Measurements from ENCODE around the gene FGF14. TPM values are rescaled to one million over a fixed set of nuclear protein-coding genes. Genes with fewer than 3 reads are reported as not detected.

Gene FGF14
- total and polyA plus RNA-seq, 3 experiments from 2014 or later = not detected

DNA sequence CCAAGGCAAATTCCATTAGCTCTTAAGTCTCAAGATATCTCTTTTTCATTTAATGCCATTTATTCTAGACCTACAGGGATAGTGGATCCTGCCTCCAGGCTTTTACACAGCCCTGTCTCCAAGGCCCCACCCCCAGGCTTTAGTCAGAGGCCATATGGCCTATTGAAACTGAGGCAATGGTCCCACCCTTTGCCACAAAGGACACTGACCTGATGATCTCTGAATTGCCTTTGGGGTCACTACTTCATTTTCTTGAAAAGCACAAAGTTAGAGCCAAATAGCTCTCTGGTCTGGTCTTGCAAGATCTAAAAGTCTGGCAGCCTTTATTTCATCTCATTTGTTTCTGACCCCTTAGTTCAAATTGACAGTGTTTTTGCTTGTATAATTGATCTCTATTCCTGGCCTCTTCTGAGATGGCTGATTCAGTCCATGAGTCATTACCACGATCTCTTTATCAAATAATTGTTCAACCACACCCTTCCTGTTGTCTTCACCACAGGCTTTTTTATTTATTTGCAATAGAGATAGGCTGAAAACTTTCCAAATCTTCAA is 209.8 kb downstream of the FGF14 start:
- no peaks in the 10 kb centered on the region for H3K36me3 ChIP-seq (ENCODE audit: insufficient read depth, low read length)
- no peaks in the 10 kb centered on the region for H3K9me3 Mint-ChIP-seq
- POLR2A ChIA-PET = no interaction called here

GRCh38 chr13:102190930-102191329 is 210.9 kb downstream of the FGF14 start:
- CTCF ChIA-PET = no interaction called here
- no peak overlapping the region for H3K4me3 Mint-ChIP-seq
- H3K9me3 ChIP-seq (ENCODE audit: low read length) = no peaks in the 10 kb centered on the region

More for the DNA sequence above, 209.8 kb downstream of the FGF14 start:
- peaks cover 0 to 2% of the 10 kb centered on the region in 2 donors for H3K27me3 Mint-ChIP-seq
- H3K4me1 Mint-ChIP-seq = peaks cover 0 to 6% (median 5%) of the 10 kb centered on the region in 3 donors
- DNase-seq = no peak
- Histone ChIP-seq H3K4me3 (ENCODE audit: low read length) (no peak overlapping the region), H3K9me3 (ENCODE audit: low read length) (no peaks in the 10 kb centered on the region), H3K27ac (ENCODE audit: low read depth, low read length) (no peak overlapping the region), H3K27me3 (ENCODE audit: insufficient read depth, low read length, poor library complexity, severe bottlenecking) (no peaks in the 10 kb centered on the region), H3K4me1 (ENCODE audit: insufficient read depth, low read length) (no peaks in the 10 kb centered on the region)
- no peak overlapping the region for H3K4me3 Mint-ChIP-seq
- no peaks in the 10 kb centered on the region for H3K36me3 Mint-ChIP-seq
- CTCF ChIA-PET = no interaction called here
- no peak overlapping the region for H3K27ac Mint-ChIP-seq

DNA sequence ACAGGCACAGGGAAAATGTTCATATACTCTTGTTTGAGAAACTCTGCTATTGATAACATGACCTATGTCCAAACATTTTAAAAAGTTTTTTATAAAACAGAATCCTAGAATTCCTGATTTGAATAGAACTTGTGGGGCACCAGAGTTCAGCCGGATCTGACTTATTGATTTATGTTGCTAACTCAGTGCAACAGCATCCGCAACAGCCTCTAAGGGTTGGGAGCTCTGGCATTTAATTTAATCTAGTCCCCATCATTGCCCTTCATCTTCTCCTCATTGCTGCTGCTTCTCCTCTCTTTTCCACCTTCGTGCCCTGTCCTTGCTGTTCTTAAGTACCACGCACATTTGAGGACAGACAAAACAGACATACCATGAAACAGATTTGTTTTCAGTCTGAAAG is 214.5 kb downstream of the FGF14 start:
- no peak overlapping the region for H3K4me3 Mint-ChIP-seq
- no peak for DNase-seq
- H3K36me3 Mint-ChIP-seq = no peaks in the 10 kb centered on the region
- CTCF ChIA-PET = no interaction called here
- Histone ChIP-seq H3K36me3 (ENCODE audit: insufficient read depth, low read length) (no peaks in the 10 kb centered on the region), H3K9me3 (ENCODE audit: low read length) (no peaks in the 10 kb centered on the region), H3K4me1 (ENCODE audit: insufficient read depth, low read length) (no peaks in the 10 kb centered on the region), H3K27me3 (ENCODE audit: insufficient read depth, low read length, poor library complexity, severe bottlenecking) (no peaks in the 10 kb centered on the region), H3K4me3 (ENCODE audit: low read length) (no peak overlapping the region), H3K27ac (ENCODE audit: low read depth, low read length) (no peak overlapping the region)
- POLR2A ChIA-PET = no interaction called here
- no peaks in the 10 kb centered on the region for H3K9me3 Mint-ChIP-seq
- peaks cover 0 to 2% of the 10 kb centered on the region in 2 donors for H3K27me3 Mint-ChIP-seq
- peaks cover 0 to 4% (median 3%) of the 10 kb centered on the region in 3 donors for H3K4me1 Mint-ChIP-seq
- no peak overlapping the region for H3K27ac Mint-ChIP-seq

More at GRCh38 chr13:102190930-102191329, 210.9 kb downstream of the FGF14 start:
- Histone ChIP-seq H3K27ac (ENCODE audit: low read depth, low read length) (no peak overlapping the region), H3K27me3 (ENCODE audit: insufficient read depth, low read length, poor library complexity, severe bottlenecking) (no peaks in the 10 kb centered on the region), H3K4me1 (ENCODE audit: insufficient read depth, low read length) (no peaks in the 10 kb centered on the region), H3K36me3 (ENCODE audit: insufficient read depth, low read length) (no peaks in the 10 kb centered on the region), H3K4me3 (ENCODE audit: low read length) (no peak overlapping the region)
- Mint-ChIP-seq H3K4me1 (peaks cover 0 to 6% (median 5%) of the 10 kb centered on the region in 3 donors), H3K9me3 (no peaks in the 10 kb centered on the region), H3K36me3 (no peaks in the 10 kb centered on the region), H3K27ac (no peak overlapping the region), H3K27me3 (peaks cover 0 to 2% of the 10 kb centered on the region in 2 donors)
- no peak for DNase-seq
- POLR2A ChIA-PET = no interaction called here

DNA sequence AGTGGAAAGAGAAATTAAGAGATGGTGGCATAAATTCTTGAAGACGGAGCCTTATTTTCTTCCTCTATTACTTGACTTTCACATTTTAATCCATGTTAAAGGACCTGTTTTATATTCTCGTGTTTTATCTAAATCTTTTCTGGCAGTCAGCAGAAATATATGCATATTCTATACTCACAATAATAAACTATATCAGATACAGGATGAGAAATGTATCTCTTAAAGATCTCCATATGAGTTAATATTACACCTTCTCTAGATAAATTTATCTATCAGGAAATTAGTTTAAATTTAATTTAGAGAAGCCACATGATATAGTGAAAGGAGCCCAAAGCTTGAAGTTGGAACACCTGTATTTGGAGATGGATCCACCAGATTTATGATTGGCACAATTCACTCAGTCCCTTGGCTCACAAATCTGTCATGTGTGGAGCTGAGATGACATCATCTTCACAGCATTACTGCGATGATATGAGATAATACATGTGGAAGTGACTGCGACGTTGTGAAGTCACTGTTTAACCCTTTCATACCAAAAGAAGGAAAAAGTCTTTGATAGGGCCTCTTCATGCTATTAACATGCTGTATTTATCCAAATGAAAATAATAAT is 216.4 kb downstream of the FGF14 start:
- ChIA-PET CTCF (no interaction called here), POLR2A (no interaction called here)
- Mint-ChIP-seq H3K4me3 (no peak overlapping the region), H3K9me3 (no peaks in the 10 kb centered on the region), H3K4me1 (no peaks in the 10 kb centered on the region), H3K27ac (no peak overlapping the region), H3K27me3 (peaks cover 0 to 2% of the 10 kb centered on the region in 2 donors), H3K36me3 (no peaks in the 10 kb centered on the region)
- H3K27me3 ChIP-seq (ENCODE audit: insufficient read depth, low read length, poor library complexity, severe bottlenecking) = no peaks in the 10 kb centered on the region
- no peak overlapping the region for H3K27ac ChIP-seq (ENCODE audit: low read depth, low read length)
- no peaks in the 10 kb centered on the region for H3K36me3 ChIP-seq (ENCODE audit: insufficient read depth, low read length)
- no peak for DNase-seq
- H3K4me3 ChIP-seq (ENCODE audit: low read length) = no peak overlapping the region
- H3K9me3 ChIP-seq (ENCODE audit: low read length) = no peaks in the 10 kb centered on the region
- no peaks in the 10 kb centered on the region for H3K4me1 ChIP-seq (ENCODE audit: insufficient read depth, low read length)

- H3K36me3 ChIP-seq (ENCODE audit: insufficient read depth, low read length) = no peaks in the 10 kb centered on the region
- H3K27ac Mint-ChIP-seq = no peak overlapping the region
- CTCF ChIA-PET = no interaction called here
These were observed 218.2 kb downstream of the FGF14 start for GRCh38 chr13:102183509-102184182.

DNA sequence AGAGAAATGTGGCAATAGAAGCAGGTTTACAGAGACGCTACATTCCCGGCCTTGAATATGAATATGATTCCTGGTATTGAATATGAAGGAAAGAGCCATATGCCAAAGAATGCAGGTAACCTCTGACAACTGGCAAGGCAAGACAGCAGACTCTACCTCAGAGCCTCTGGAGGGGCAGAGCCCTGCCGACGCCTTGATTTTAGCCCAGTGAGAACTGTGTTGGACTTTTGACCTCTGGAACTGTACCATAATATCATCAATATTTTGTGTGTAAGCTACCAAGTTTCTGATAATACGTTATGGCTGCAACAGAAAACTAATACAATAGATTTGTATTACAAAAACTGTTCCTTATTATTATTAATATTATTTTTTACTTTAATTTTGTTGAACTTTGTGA is 219.7 kb downstream of the FGF14 start:
- Histone ChIP-seq H3K27ac (ENCODE audit: low read depth, low read length) (no peak overlapping the region), H3K4me3 (ENCODE audit: low read length) (no peak overlapping the region), H3K36me3 (ENCODE audit: insufficient read depth, low read length) (no peaks in the 10 kb centered on the region), H3K4me1 (ENCODE audit: insufficient read depth, low read length) (no peaks in the 10 kb centered on the region), H3K9me3 (ENCODE audit: low read length) (no peaks in the 10 kb centered on the region), H3K27me3 (ENCODE audit: insufficient read depth, low read length, poor library complexity, severe bottlenecking) (no peaks in the 10 kb centered on the region)
- H3K27me3 Mint-ChIP-seq = peaks cover 0 to 2% of the 10 kb centered on the region in 2 donors
- no peak overlapping the region for H3K4me3 Mint-ChIP-seq
- ChIA-PET CTCF (no interaction called here), POLR2A (no interaction called here)
- no peak overlapping the region for H3K27ac Mint-ChIP-seq
- no peak for DNase-seq
- H3K36me3 Mint-ChIP-seq = no peaks in the 10 kb centered on the region
- H3K9me3 Mint-ChIP-seq = no peaks in the 10 kb centered on the region
- H3K4me1 Mint-ChIP-seq = no peaks in the 10 kb centered on the region

More at GRCh38 chr13:102183509-102184182, 218.2 kb downstream of the FGF14 start:
- peaks cover 0 to 2% of the 10 kb centered on the region in 2 donors for H3K27me3 Mint-ChIP-seq
- no peak overlapping the region for H3K4me3 Mint-ChIP-seq
- POLR2A ChIA-PET = no interaction called here
- H3K36me3 Mint-ChIP-seq = no peaks in the 10 kb centered on the region
- no peaks in the 10 kb centered on the region for H3K4me1 Mint-ChIP-seq
- Histone ChIP-seq H3K9me3 (ENCODE audit: low read length) (no peaks in the 10 kb centered on the region), H3K4me3 (ENCODE audit: low read length) (no peak overlapping the region), H3K4me1 (ENCODE audit: insufficient read depth, low read length) (no peaks in the 10 kb centered on the region), H3K27ac (ENCODE audit: low read depth, low read length) (no peak overlapping the region), H3K27me3 (ENCODE audit: insufficient read depth, low read length, poor library complexity, severe bottlenecking) (no peaks in the 10 kb centered on the region)
- DNase-seq = no peak
- no peaks in the 10 kb centered on the region for H3K9me3 Mint-ChIP-seq

- peaks cover 0 to 7% (median 0%) of the 10 kb centered on the region in 5 donors for H3K9me3 Mint-ChIP-seq
- no peaks in the 10 kb centered on the region for H3K36me3 Mint-ChIP-seq
- H3K4me1 ChIP-seq (ENCODE audit: insufficient read depth, low read length) = no peaks in the 10 kb centered on the region
- ChIA-PET CTCF (no interaction called here), POLR2A (no interaction called here)
- H3K4me3 Mint-ChIP-seq = no peak overlapping the region
- H3K27me3 Mint-ChIP-seq = peaks cover 0 to 2% of the 10 kb centered on the region in 2 donors
- H3K9me3 ChIP-seq (ENCODE audit: low read length) = no peaks in the 10 kb centered on the region
- no peaks in the 10 kb centered on the region for H3K4me1 Mint-ChIP-seq
- no peaks in the 10 kb centered on the region for H3K27me3 ChIP-seq (ENCODE audit: insufficient read depth, low read length, poor library complexity, severe bottlenecking)
- no peak for DNase-seq
- H3K36me3 ChIP-seq (ENCODE audit: insufficient read depth, low read length) = no peaks in the 10 kb centered on the region
- no peak overlapping the region for H3K4me3 ChIP-seq (ENCODE audit: low read length)
- no peak overlapping the region for H3K27ac Mint-ChIP-seq
- no peak overlapping the region for H3K27ac ChIP-seq (ENCODE audit: low read depth, low read length)
These were observed 224.4 kb downstream of the FGF14 start for GRCh38 chr13:102177431-102177830.

DNA sequence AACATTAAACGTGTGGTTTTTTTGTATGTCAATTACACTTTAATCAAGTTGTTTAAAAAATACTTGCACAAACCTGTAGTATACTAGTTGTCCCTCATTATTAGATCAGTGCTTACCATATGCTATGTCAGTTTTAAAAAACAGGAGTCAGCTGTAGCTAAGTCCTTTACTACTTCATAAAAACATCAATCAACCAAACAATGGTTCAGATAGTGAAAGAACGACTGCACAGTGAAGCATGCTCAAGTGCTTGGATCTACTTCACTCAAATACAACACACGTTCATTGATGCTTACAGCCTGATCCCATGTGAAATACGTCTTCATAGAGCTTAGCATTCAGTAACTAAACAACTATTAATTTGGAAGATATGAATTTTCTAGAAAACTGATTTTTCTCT is 225.0 kb downstream of the FGF14 start:
- Histone ChIP-seq H3K27me3 (ENCODE audit: insufficient read depth, low read length, poor library complexity, severe bottlenecking) (no peaks in the 10 kb centered on the region), H3K36me3 (ENCODE audit: insufficient read depth, low read length) (no peaks in the 10 kb centered on the region), H3K9me3 (ENCODE audit: low read length) (no peaks in the 10 kb centered on the region), H3K27ac (ENCODE audit: low read depth, low read length) (no peak overlapping the region), H3K4me1 (ENCODE audit: insufficient read depth, low read length) (no peaks in the 10 kb centered on the region), H3K4me3 (ENCODE audit: low read length) (no peak overlapping the region)
- H3K27ac Mint-ChIP-seq = no peak overlapping the region
- H3K4me3 Mint-ChIP-seq = no peak overlapping the region
- no peak for DNase-seq
- ChIA-PET POLR2A (no interaction called here), CTCF (no interaction called here)
- peaks cover 0 to 2% of the 10 kb centered on the region in 2 donors for H3K27me3 Mint-ChIP-seq
- H3K9me3 Mint-ChIP-seq = peaks cover 0 to 7% (median 0%) of the 10 kb centered on the region in 5 donors
- no peaks in the 10 kb centered on the region for H3K36me3 Mint-ChIP-seq
- H3K4me1 Mint-ChIP-seq = no peaks in the 10 kb centered on the region

Measured in CD8-positive, alpha-beta memory T cell (primary cell).